Skeletal muscle tissue (tissue), 4 donors: ENCODE measurements around the gene UST. TPM values are rescaled to one million over a fixed set of nuclear protein-coding genes. Genes with fewer than 3 reads are reported as not detected.
"Not testable (repeated sequence)": the region's sequence is repeated elsewhere in the genome, so short reads cannot be mapped to it uniquely, and the experiment has no call there.

Source experiments
- H3K27ac ChIP-seq: one replicate; pipeline ENCODE4 v1.7.0; 2013; ENCODE audit warnings: mild to moderate bottlenecking, low read depth, low read length, inconsistent platforms
- H3K27me3 ChIP-seq, 3 donors: one replicate each; pipeline ENCODE4 v1.7.0; 2013; ENCODE audit warnings: low read length in 3 of 3; ENCODE audit not compliant: control insufficient read depth in 3 of 3, insufficient read depth in 3 of 3
- H3K36me3 ChIP-seq, 3 donors: one replicate each; pipeline ENCODE4 v1.7.0; 2013; ENCODE audit warnings: low read length in 3 of 3; ENCODE audit not compliant: control insufficient read depth in 3 of 3, insufficient read depth in 3 of 3
- H3K4me1 ChIP-seq, 3 donors: one replicate each; pipeline ENCODE4 v1.7.0; 2013; ENCODE audit warnings: low read length in 3 of 3, mild to moderate bottlenecking in 3 of 3; ENCODE audit not compliant: control insufficient read depth in 3 of 3, insufficient read depth in 3 of 3
- H3K4me3 ChIP-seq, 3 donors: one replicate each; pipeline ENCODE4 v1.7.0; 2013; ENCODE audit warnings: low read length in 3 of 3
- H3K9ac ChIP-seq, 3 donors: one replicate each; pipeline ENCODE4 v1.7.0; 2013; ENCODE audit warnings: low read length in 3 of 3, mild to moderate bottlenecking in 3 of 3, moderate library complexity in 2 of 3, low read depth in 1 of 3
- H3K9me3 ChIP-seq, 3 donors: one replicate each; pipeline ENCODE4 v1.7.0; 2013; ENCODE audit warnings: low read length in 3 of 3; ENCODE audit not compliant: control insufficient read depth in 3 of 3
- total RNA-seq: library from RNA; depleted of rRNA; stranded (reverse); fragments of >200 nt; gene quantifications from one replicate; pipeline ENCODE4 v1.2.3, GENCODE V29; 2014
- donor health status: Osteomylitis.

UST gene
- total RNA-seq, 1 donor from 2014 or later = 14.6 TPM

- peak overlapping the region; percentile 39 for H3K27ac ChIP-seq
- H3K27me3 ChIP-seq = no peaks in the 10 kb centered on the region
- H3K4me3 ChIP-seq = peak overlapping the region in 1 of 3 donors; percentile 30
- peaks cover 8 to 16% (median 15%) of the 10 kb centered on the region in 3 donors for H3K4me1 ChIP-seq
- peaks cover 0 to 5% (median 0%) of the 10 kb centered on the region in 3 donors for H3K9me3 ChIP-seq
- H3K9ac ChIP-seq = no peak overlapping the region
- H3K36me3 ChIP-seq = no peaks in the 10 kb centered on the region
Measured at GRCh38 chr6:148999929-149000468, 253.2 kb downstream of the UST start.

- H3K27ac ChIP-seq = no peak overlapping the region
- H3K9me3 ChIP-seq = peaks cover 0 to 5% (median 0%) of the 10 kb centered on the region in 3 donors
- H3K9ac ChIP-seq = no peak overlapping the region
- H3K4me1 ChIP-seq = peaks cover 8 to 16% (median 15%) of the 10 kb centered on the region in 3 donors
- peaks cover 0 to 2% (median 0%) of the 10 kb centered on the region in 3 donors for H3K36me3 ChIP-seq
- H3K4me3 ChIP-seq = no peak overlapping the region
- no peaks in the 10 kb centered on the region for H3K27me3 ChIP-seq
Measured at GRCh38 chr6:149001422-149001821, 254.6 kb downstream of the UST start.

GRCh38 chr6:149003560-149003959, 256.7 kb downstream of the UST start:
- H3K27ac ChIP-seq = no peak overlapping the region
- no peaks in the 10 kb centered on the region for H3K27me3 ChIP-seq
- H3K4me3 ChIP-seq = no peak overlapping the region
- H3K9me3 ChIP-seq = peaks cover 0 to 5% (median 0%) of the 10 kb centered on the region in 3 donors
- H3K36me3 ChIP-seq = peaks cover 0 to 2% (median 0%) of the 10 kb centered on the region in 3 donors
- peaks cover 8 to 14% (median 14%) of the 10 kb centered on the region in 3 donors for H3K4me1 ChIP-seq
- H3K9ac ChIP-seq = no peak overlapping the region

GRCh38 chr6:149004664-149005063, 257.8 kb downstream of the UST start:
- Histone ChIP-seq H3K36me3 (peaks cover 0 to 2% (median 0%) of the 10 kb centered on the region in 3 donors), H3K4me1 (peaks cover 5 to 8% (median 7%) of the 10 kb centered on the region in 3 donors), H3K9ac (no peak overlapping the region), H3K27me3 (no peaks in the 10 kb centered on the region), H3K27ac (no peak overlapping the region), H3K9me3 (peaks cover 0 to 5% (median 0%) of the 10 kb centered on the region in 3 donors), H3K4me3 (no peak overlapping the region)

GRCh38 chr6:149006236-149006635, 259.4 kb downstream of the UST start:
- H3K27me3 ChIP-seq, H3K4me1 ChIP-seq, H3K9me3 ChIP-seq, H3K9ac ChIP-seq, H3K27ac ChIP-seq, H3K4me3 ChIP-seq, H3K36me3 ChIP-seq: not testable (repeated sequence)

- Histone ChIP-seq H3K27ac (no peak overlapping the region), H3K27me3 (no peaks in the 10 kb centered on the region), H3K4me1 (no peaks in the 10 kb centered on the region), H3K9ac (no peak overlapping the region), H3K9me3 (peaks cover 0 to under 1% (median 0%) of the 10 kb centered on the region in 3 donors), H3K36me3 (peaks cover 0 to 2% (median 0%) of the 10 kb centered on the region in 3 donors), H3K4me3 (no peak overlapping the region)
Measured at GRCh38 chr6:149006671-149007070, 259.8 kb downstream of the UST start.

- H3K9ac ChIP-seq = no peak overlapping the region
- no peaks in the 10 kb centered on the region for H3K27me3 ChIP-seq
- no peaks in the 10 kb centered on the region for H3K9me3 ChIP-seq
- no peaks in the 10 kb centered on the region for H3K4me1 ChIP-seq
- H3K4me3 ChIP-seq = no peak overlapping the region
- H3K36me3 ChIP-seq = peaks cover 0 to 2% (median 0%) of the 10 kb centered on the region in 3 donors
- no peak overlapping the region for H3K27ac ChIP-seq
Measured at GRCh38 chr6:149007846-149008245, 261.0 kb downstream of the UST start.

GRCh38 chr6:149008741-149009140, 261.9 kb downstream of the UST start:
- Histone ChIP-seq H3K9ac (no peak overlapping the region), H3K27ac (no peak overlapping the region), H3K4me1 (no peaks in the 10 kb centered on the region), H3K36me3 (peaks cover 0 to 2% (median 0%) of the 10 kb centered on the region in 3 donors), H3K9me3 (no peaks in the 10 kb centered on the region), H3K4me3 (no peak overlapping the region), H3K27me3 (no peaks in the 10 kb centered on the region)

GRCh38 chr6:149012040-149012545, 265.3 kb downstream of the UST start:
- Histone ChIP-seq H3K4me3 (no peak overlapping the region), H3K9ac (no peak overlapping the region), H3K27me3 (no peaks in the 10 kb centered on the region), H3K9me3 (no peaks in the 10 kb centered on the region), H3K27ac (no peak overlapping the region), H3K4me1 (no peaks in the 10 kb centered on the region), H3K36me3 (no peaks in the 10 kb centered on the region)

GRCh38 chr6:149013586-149014344, 266.9 kb downstream of the UST start:
- no peak overlapping the region for H3K27ac ChIP-seq

More at GRCh38 chr6:149013586-149014344, 266.9 kb downstream of the UST start:
- Histone ChIP-seq H3K4me3 (no peak overlapping the region), H3K36me3 (no peaks in the 10 kb centered on the region), H3K27me3 (no peaks in the 10 kb centered on the region), H3K9me3 (no peaks in the 10 kb centered on the region), H3K4me1 (no peaks in the 10 kb centered on the region), H3K9ac (no peak overlapping the region)
